T-helper 2 cell treated with Interferon-gamma antibody and Interleukin-4, amounts not matched to agents 5 μg/mL and 100 μg/mL, for 36 hours (primary cell): ENCODE results near the gene CDC42SE2.
"Not testable (repeated sequence)": the region's sequence is repeated elsewhere in the genome, so short reads cannot be mapped to it uniquely, and the experiment has no call there.

ENCODE experiments used
- DNase-seq: peaks from one replicate; pipeline ENCODE4 v3.0.0; 2021; ENCODE audit warnings: low spot score
- H3K27ac Mint-ChIP-seq: one replicate; pipeline ENCODE4 v1.8.0; 2021; ENCODE audit warnings: mild to moderate bottlenecking, mixed read lengths
- H3K27me3 Mint-ChIP-seq: one replicate; pipeline ENCODE4 v1.8.0; 2021; ENCODE audit warnings: low read depth, mixed read lengths
- H3K36me3 Mint-ChIP-seq: one replicate; pipeline ENCODE4 v1.8.0; 2021; ENCODE audit warnings: low read depth, mixed read lengths
- H3K4me1 Mint-ChIP-seq: one replicate; pipeline ENCODE4 v1.8.0; 2021; ENCODE audit warnings: low read depth, mixed read lengths
- H3K4me3 Mint-ChIP-seq: one replicate; pipeline ENCODE4 v1.8.0; 2022; ENCODE audit warnings: mild to moderate bottlenecking, moderate library complexity, mixed read lengths
- H3K9me3 Mint-ChIP-seq: one replicate; pipeline ENCODE4 v1.8.0; 2021; ENCODE audit warnings: mixed read lengths

Gene CDC42SE2

GRCh38 chr5:131329286-131329560 is 65.4 kb downstream of the CDC42SE2 start:
- Mint-ChIP-seq H3K4me1 (peaks cover 45% of the 10 kb centered on the region), H3K27me3 (no peaks in the 10 kb centered on the region), H3K4me3 (no peak overlapping the region), H3K36me3 (peaks cover 71% of the 10 kb centered on the region), H3K27ac (peak overlapping the region; percentile 31), H3K9me3 (peaks cover 3% of the 10 kb centered on the region)
- DNase-seq, result no peak

DNA sequence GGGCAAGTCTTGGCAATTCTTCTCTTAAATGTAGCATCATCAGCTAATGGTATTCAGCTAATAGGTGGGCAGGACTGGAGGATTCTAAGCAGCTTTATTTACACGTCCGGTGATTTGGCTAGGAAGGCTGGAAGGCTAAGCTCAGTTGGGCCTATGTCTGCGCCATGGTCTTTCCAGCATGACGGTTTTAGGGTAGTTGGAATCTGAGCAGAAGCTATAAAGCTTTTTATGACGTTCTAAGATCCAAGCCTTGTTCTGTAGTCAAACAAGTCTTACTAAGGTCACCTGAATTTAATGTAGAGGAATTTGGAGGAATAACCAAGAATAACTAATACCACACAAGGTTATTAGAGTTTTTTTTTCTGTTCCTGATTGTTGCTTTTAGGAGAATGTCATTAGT is 66.2 kb downstream of the CDC42SE2 start:
- H3K4me3 Mint-ChIP-seq, result no peak overlapping the region
- peaks cover 4% of the 10 kb centered on the region for H3K9me3 Mint-ChIP-seq
- peak overlapping the region; percentile 26 for H3K27ac Mint-ChIP-seq
- no peaks in the 10 kb centered on the region for H3K27me3 Mint-ChIP-seq
- H3K36me3 Mint-ChIP-seq, result peaks cover 75% of the 10 kb centered on the region
- H3K4me1 Mint-ChIP-seq, result peaks cover 48% of the 10 kb centered on the region
- no peak for DNase-seq

- Mint-ChIP-seq H3K4me1 (peaks cover 47% of the 10 kb centered on the region), H3K9me3 (peaks cover 10% of the 10 kb centered on the region), H3K36me3 (peaks cover 78% of the 10 kb centered on the region)
- not testable (repeated sequence) for H3K27ac Mint-ChIP-seq, H3K27me3 Mint-ChIP-seq, H3K4me3 Mint-ChIP-seq, DNase-seq
Measured at GRCh38 chr5:131335756-131336155, 71.9 kb downstream of the CDC42SE2 start.

DNA sequence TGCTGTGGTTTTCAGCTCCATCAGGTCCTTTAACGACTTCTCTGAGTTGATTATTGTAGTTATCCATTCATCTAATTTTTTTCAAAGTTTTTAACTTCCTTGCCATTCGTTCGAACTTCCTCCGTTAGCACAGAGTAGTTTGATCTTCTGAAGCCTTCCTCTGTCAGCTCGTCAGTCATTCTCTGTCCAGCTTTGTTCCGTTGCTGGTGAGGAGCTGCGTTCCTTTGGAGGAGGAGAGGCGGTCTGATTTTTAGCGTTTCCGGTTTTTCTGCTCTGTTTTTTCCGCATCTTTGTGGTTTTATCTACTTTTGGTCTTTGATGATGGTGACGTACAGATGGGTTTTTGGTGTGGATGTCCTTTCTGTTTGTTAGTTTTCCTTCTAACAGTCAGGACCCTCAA is 72.9 kb downstream of the CDC42SE2 start:
- Mint-ChIP-seq H3K9me3 (peaks cover 10% of the 10 kb centered on the region), H3K4me1 (peaks cover 53% of the 10 kb centered on the region), H3K27ac (peak overlapping the region; percentile 72), H3K36me3 (peaks cover 85% of the 10 kb centered on the region), H3K4me3 (peak overlapping the region; percentile 11)
- H3K27me3 Mint-ChIP-seq, DNase-seq: not testable (repeated sequence)

GRCh38 chr5:131337240-131338050 is 73.6 kb downstream of the CDC42SE2 start:
- not testable (repeated sequence) for DNase-seq, H3K27me3 Mint-ChIP-seq
- Mint-ChIP-seq H3K36me3 (peaks cover 79% of the 10 kb centered on the region), H3K4me3 (peak overlapping the region; percentile 11), H3K27ac (peak overlapping the region; percentile 72), H3K4me1 (peaks cover 53% of the 10 kb centered on the region), H3K9me3 (peaks cover 10% of the 10 kb centered on the region)

GRCh38 chr5:131338051-131338453 is 74.2 kb downstream of the CDC42SE2 start:
- no peak overlapping the region for H3K4me3 Mint-ChIP-seq
- peaks cover 54% of the 10 kb centered on the region for H3K4me1 Mint-ChIP-seq
- peaks cover 77% of the 10 kb centered on the region for H3K36me3 Mint-ChIP-seq
- H3K27ac Mint-ChIP-seq, result peak overlapping the region; percentile 41
- H3K27me3 Mint-ChIP-seq, result no peaks in the 10 kb centered on the region
- H3K9me3 Mint-ChIP-seq, result peaks cover 12% of the 10 kb centered on the region
- DNase-seq, result no peak

- peaks cover 36% of the 10 kb centered on the region for H3K9me3 Mint-ChIP-seq
- H3K27ac Mint-ChIP-seq, result peak overlapping the region; percentile 35
- H3K36me3 Mint-ChIP-seq, result peaks cover 84% of the 10 kb centered on the region
Measured at GRCh38 chr5:131344288-131344687, 80.4 kb downstream of the CDC42SE2 start.

GRCh38 chr5:131346204-131346603 is 82.4 kb downstream of the CDC42SE2 start:
- H3K27ac Mint-ChIP-seq, H3K27me3 Mint-ChIP-seq, H3K4me3 Mint-ChIP-seq, DNase-seq: not testable (repeated sequence)
- peaks cover 37% of the 10 kb centered on the region for H3K4me1 Mint-ChIP-seq
- H3K9me3 Mint-ChIP-seq, result peaks cover 36% of the 10 kb centered on the region
- H3K36me3 Mint-ChIP-seq, result peaks cover 69% of the 10 kb centered on the region

More at GRCh38 chr5:131344288-131344687, 80.4 kb downstream of the CDC42SE2 start:
- not testable (repeated sequence) for H3K4me3 Mint-ChIP-seq, DNase-seq, H3K27me3 Mint-ChIP-seq
- peaks cover 44% of the 10 kb centered on the region for H3K4me1 Mint-ChIP-seq

- Mint-ChIP-seq H3K27me3 (no peaks in the 10 kb centered on the region), H3K4me3 (no peak overlapping the region), H3K4me1 (peaks cover 38% of the 10 kb centered on the region), H3K27ac (no peak overlapping the region), H3K36me3 (peaks cover 21% of the 10 kb centered on the region), H3K9me3 (no peaks in the 10 kb centered on the region)
- DNase-seq, result no peak
Measured at GRCh38 chr5:131353991-131354390, 90.1 kb downstream of the CDC42SE2 start.

GRCh38 chr5:131355971-131356528 is 92.2 kb downstream of the CDC42SE2 start:
- Mint-ChIP-seq H3K27ac (peak overlapping the region; percentile 67), H3K36me3 (peaks cover 36% of the 10 kb centered on the region), H3K4me3 (peak overlapping the region; percentile 25), H3K9me3 (no peaks in the 10 kb centered on the region), H3K27me3 (no peaks in the 10 kb centered on the region), H3K4me1 (peaks cover 40% of the 10 kb centered on the region)
- no peak for DNase-seq

DNA sequence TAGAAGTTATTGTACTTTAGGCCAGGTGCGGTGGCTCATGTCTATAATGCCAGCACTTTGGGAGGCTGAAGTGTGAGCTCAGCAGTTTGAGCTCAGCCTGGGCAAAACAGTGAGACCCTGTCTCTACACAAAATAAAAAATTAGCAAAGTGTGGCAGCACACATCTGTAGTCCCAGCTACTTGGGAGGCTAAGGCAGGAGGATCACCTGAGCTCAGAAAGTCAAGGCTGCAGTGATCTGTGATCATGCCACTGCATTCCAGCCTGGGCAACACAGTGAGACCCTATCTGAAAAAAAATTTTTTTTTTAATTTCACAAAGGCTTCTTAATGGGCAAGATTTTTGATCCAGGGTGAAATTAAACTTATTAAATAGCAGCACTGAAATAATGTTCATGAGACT is 92.8 kb downstream of the CDC42SE2 start:
- Mint-ChIP-seq H3K27me3 (no peaks in the 10 kb centered on the region), H3K9me3 (no peaks in the 10 kb centered on the region), H3K36me3 (peaks cover 40% of the 10 kb centered on the region), H3K4me1 (peaks cover 40% of the 10 kb centered on the region), H3K4me3 (no peak overlapping the region), H3K27ac (peak overlapping the region; percentile 17)
- DNase-seq, result no peak

DNA sequence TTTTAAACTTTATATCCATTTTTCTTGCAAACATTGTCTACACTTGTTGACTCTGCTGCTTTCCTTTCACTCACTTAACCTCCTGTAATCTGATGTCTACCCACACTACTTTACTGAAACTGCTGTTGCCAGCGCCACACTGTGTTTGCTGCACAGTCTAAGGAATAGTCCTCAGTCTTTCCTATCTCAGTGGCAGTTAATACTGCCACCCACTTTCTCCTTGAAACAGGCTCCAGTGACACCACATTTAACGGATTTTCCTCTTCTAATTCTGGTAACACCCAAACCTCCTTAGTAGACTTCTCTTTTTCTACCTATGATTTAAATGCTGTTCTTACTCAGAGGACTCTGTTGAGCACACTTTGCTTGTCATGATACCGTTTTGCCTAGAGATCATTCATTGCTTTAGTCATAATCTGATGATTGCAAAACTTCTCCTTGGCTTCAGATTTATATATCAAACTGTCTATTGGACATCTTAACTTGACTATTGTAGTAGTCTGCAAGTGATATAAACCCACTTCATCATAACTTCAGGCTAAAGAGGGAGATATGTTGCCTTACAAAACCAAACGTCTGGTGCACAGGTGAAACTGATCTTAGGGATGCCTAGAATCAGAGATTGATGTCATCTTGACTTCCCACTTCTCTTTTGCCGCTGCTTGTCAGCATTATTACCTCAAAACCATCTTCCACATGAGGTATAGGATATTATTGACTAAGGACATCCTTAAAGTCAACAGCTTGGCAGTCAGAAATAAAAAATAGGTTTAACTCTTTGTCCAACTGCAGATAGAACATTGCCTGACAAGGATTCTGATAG is 94.1 kb downstream of the CDC42SE2 start:
- H3K4me1 Mint-ChIP-seq, result peaks cover 41% of the 10 kb centered on the region
- H3K36me3 Mint-ChIP-seq, result peaks cover 43% of the 10 kb centered on the region
- no peaks in the 10 kb centered on the region for H3K9me3 Mint-ChIP-seq
- peak overlapping the region; percentile 52 for H3K4me3 Mint-ChIP-seq
- DNase-seq, result peak; percentile 56
- peak overlapping the region; percentile 72 for H3K27ac Mint-ChIP-seq
- no peaks in the 10 kb centered on the region for H3K27me3 Mint-ChIP-seq

- Mint-ChIP-seq H3K27me3 (no peaks in the 10 kb centered on the region), H3K4me1 (peaks cover 46% of the 10 kb centered on the region), H3K36me3 (peaks cover 61% of the 10 kb centered on the region), H3K4me3 (no peak overlapping the region), H3K9me3 (no peaks in the 10 kb centered on the region), H3K27ac (peak overlapping the region; percentile 33)
- DNase-seq, result no peak
Measured at GRCh38 chr5:131361677-131362315, 97.9 kb downstream of the CDC42SE2 start.
